ENCODE data around the gene CABLES2. TPM values are rescaled to one million over a fixed set of nuclear protein-coding genes. Genes with fewer than 3 reads are reported as not detected.

Gene CABLES2
- polyA plus RNA-seq, 2 donors = 1.6 to 2.4 TPM

GRCh38 chr20:62345681-62346370 lies 61.3 kb downstream of the CABLES2 start:
- Histone ChIP-seq H3K27me3 (ENCODE audit: control insufficient read depth in 1 of 2, insufficient read depth in 2 of 2, low read length in 2 of 2) (no peaks in the 10 kb centered on the region), H3K27ac (ENCODE audit: low read depth in 2 of 2, low read length in 1 of 2) (no peak overlapping the region), H3K4me3 (ENCODE audit: low read depth in 1 of 2, low read length in 2 of 2) (no peak overlapping the region), H3K4me1 (ENCODE audit: control insufficient read depth in 2 of 2, insufficient read depth in 2 of 2, low read length in 1 of 2) (peaks cover 4 to 11% of the 10 kb centered on the region in 2 donors), H3K36me3 (ENCODE audit: control insufficient read depth in 2 of 2, insufficient read depth in 2 of 2, low read length in 1 of 2) (peaks cover 0 to 17% of the 10 kb centered on the region in 2 donors), H3K9me3 (ENCODE audit: control insufficient read depth in 2 of 2, insufficient read depth in 1 of 2, low read depth in 1 of 2, low read length in 1 of 2) (peaks cover 0 to 2% of the 10 kb centered on the region in 2 donors)
- WGBS, 2 donors = 87% methylated on average over 25 of the region's 25 CpGs

- H3K27me3 ChIP-seq (ENCODE audit: control insufficient read depth in 1 of 2, insufficient read depth in 2 of 2, low read length in 2 of 2) = no peaks in the 10 kb centered on the region
- H3K27ac ChIP-seq (ENCODE audit: low read depth in 2 of 2, low read length in 1 of 2) = no peak overlapping the region
- 86 to 89% methylated on average over 10 of the region's 10 CpGs for WGBS, 2 donors
- peaks cover 0 to 1% of the 10 kb centered on the region in 2 donors for H3K4me1 ChIP-seq (ENCODE audit: control insufficient read depth in 2 of 2, insufficient read depth in 2 of 2, low read length in 1 of 2)
- H3K4me3 ChIP-seq (ENCODE audit: low read depth in 1 of 2, low read length in 2 of 2) = no peak overlapping the region
- peaks cover 0 to 2% of the 10 kb centered on the region in 2 donors for H3K9me3 ChIP-seq (ENCODE audit: control insufficient read depth in 2 of 2, insufficient read depth in 1 of 2, low read depth in 1 of 2, low read length in 1 of 2)
- H3K36me3 ChIP-seq (ENCODE audit: control insufficient read depth in 2 of 2, insufficient read depth in 2 of 2, low read length in 1 of 2) = peaks cover 0 to 19% of the 10 kb centered on the region in 2 donors
Observed at GRCh38 chr20:62344782-62345181, 62.3 kb downstream of the CABLES2 start.

GRCh38 chr20:62344092-62344491 lies 63.0 kb downstream of the CABLES2 start:
- H3K9me3 ChIP-seq (ENCODE audit: control insufficient read depth in 2 of 2, insufficient read depth in 1 of 2, low read depth in 1 of 2, low read length in 1 of 2) = peaks cover 0 to 2% of the 10 kb centered on the region in 2 donors
- H3K4me1 ChIP-seq (ENCODE audit: control insufficient read depth in 2 of 2, insufficient read depth in 2 of 2, low read length in 1 of 2) = no peaks in the 10 kb centered on the region
- no peaks in the 10 kb centered on the region for H3K27me3 ChIP-seq (ENCODE audit: control insufficient read depth in 1 of 2, insufficient read depth in 2 of 2, low read length in 2 of 2)
- WGBS, 2 donors = 87 to 91% methylated on average over 5 of the region's 5 CpGs
- no peak overlapping the region for H3K27ac ChIP-seq (ENCODE audit: low read depth in 2 of 2, low read length in 1 of 2)
- H3K4me3 ChIP-seq (ENCODE audit: low read depth in 1 of 2, low read length in 2 of 2) = no peak overlapping the region
- peaks cover 0 to 20% of the 10 kb centered on the region in 2 donors for H3K36me3 ChIP-seq (ENCODE audit: control insufficient read depth in 2 of 2, insufficient read depth in 2 of 2, low read length in 1 of 2)

DNA sequence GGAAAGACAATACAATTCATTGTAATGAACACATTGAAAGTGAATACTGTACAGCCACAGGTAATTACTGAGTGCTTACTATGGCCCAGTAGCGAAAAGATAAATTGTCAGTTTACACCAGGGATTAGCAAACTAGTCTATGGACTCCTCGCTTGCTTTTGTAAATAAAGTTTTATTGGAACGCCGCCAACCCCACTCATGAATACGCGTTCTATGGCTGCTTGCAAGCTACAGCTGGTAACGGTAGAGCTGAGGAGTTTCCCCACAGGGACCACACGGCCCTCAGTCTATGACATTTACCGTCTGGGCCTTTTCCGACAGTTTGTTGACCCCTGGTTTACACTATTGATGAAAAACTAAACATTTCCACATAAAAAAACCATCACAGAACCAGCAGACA lies 64.2 kb downstream of the CABLES2 start:
- Histone ChIP-seq H3K4me3 (ENCODE audit: low read depth in 1 of 2, low read length in 2 of 2) (no peak overlapping the region), H3K36me3 (ENCODE audit: control insufficient read depth in 2 of 2, insufficient read depth in 2 of 2, low read length in 1 of 2) (peaks cover 0 to 24% of the 10 kb centered on the region in 2 donors), H3K9me3 (ENCODE audit: control insufficient read depth in 2 of 2, insufficient read depth in 1 of 2, low read depth in 1 of 2, low read length in 1 of 2) (peaks cover 0 to 2% of the 10 kb centered on the region in 2 donors), H3K27ac (ENCODE audit: low read depth in 2 of 2, low read length in 1 of 2) (no peak overlapping the region), H3K4me1 (ENCODE audit: control insufficient read depth in 2 of 2, insufficient read depth in 2 of 2, low read length in 1 of 2) (no peaks in the 10 kb centered on the region), H3K27me3 (ENCODE audit: control insufficient read depth in 1 of 2, insufficient read depth in 2 of 2, low read length in 2 of 2) (no peaks in the 10 kb centered on the region)
- WGBS, 2 donors = 52 to 64% methylated on average over 10 of the region's 10 CpGs

DNA sequence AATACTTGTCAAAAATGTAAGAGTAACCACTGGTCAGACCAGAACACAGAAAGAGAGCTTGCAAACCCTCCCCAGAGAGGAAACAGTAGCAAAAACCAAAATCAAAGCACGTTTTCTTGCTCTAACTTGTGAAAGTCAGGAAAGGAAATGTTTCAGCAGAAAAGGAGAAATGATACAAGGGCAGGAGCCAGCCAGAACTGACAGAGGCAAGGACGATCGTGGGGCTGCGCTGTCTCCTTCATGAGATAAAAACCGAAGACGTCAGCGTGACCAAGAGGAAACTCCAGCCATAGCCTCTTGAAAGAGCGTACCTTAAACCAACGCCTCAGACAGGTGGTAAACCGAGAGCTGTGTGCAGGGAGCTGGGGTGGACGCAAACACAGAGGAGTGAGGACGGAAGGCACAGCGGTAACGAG lies 67.4 kb downstream of the CABLES2 start:
- no peaks in the 10 kb centered on the region for H3K27me3 ChIP-seq (ENCODE audit: control insufficient read depth in 1 of 2, insufficient read depth in 2 of 2, low read length in 2 of 2)
- H3K27ac ChIP-seq (ENCODE audit: low read depth in 2 of 2, low read length in 1 of 2) = no peak overlapping the region
- peaks cover 0 to 34% of the 10 kb centered on the region in 2 donors for H3K36me3 ChIP-seq (ENCODE audit: control insufficient read depth in 2 of 2, insufficient read depth in 2 of 2, low read length in 1 of 2)
- no peaks in the 10 kb centered on the region for H3K4me1 ChIP-seq (ENCODE audit: control insufficient read depth in 2 of 2, insufficient read depth in 2 of 2, low read length in 1 of 2)
- WGBS, 2 donors = 59 to 69% methylated on average over 14 of the region's 14 CpGs
- H3K9me3 ChIP-seq (ENCODE audit: control insufficient read depth in 2 of 2, insufficient read depth in 1 of 2, low read depth in 1 of 2, low read length in 1 of 2) = peaks cover 0 to 7% of the 10 kb centered on the region in 2 donors
- H3K4me3 ChIP-seq (ENCODE audit: low read depth in 1 of 2, low read length in 2 of 2) = no peak overlapping the region

Other genes with a start within 250 kb of the CABLES2 start
- gene MTG2, start 224.3 kb downstream of the CABLES2 start, polyA plus RNA-seq = 10 to 100 TPM; 19.4 to 25.4 TPM
- gene HRH3, start 187.0 kb downstream of the CABLES2 start, polyA plus RNA-seq = under 1 TPM in 1 of 2 donors, not detected in 1; 0.02 TPM
- 10 to 100 TPM; 31.2 to 32.3 TPM for gene OSBPL2, start 168.8 kb downstream of the CABLES2 start, polyA plus RNA-seq
- gene ADRM1, start 104.3 kb downstream of the CABLES2 start, polyA plus RNA-seq = 100 to 1,000 TPM in 1 of 2 donors, 10 to 100 TPM in 1; 84.9 to 117 TPM
- 100 to 1,000 TPM in 1 of 2 donors, 10 to 100 TPM in 1; 79.9 to 329 TPM for gene LAMA5, start 40.0 kb downstream of the CABLES2 start, polyA plus RNA-seq
- gene RPS21, start 20.2 kb downstream of the CABLES2 start, polyA plus RNA-seq = 1,000 to 10,000 TPM; 4,370 to 5,155 TPM
- 10 to 100 TPM in 1 of 2 donors, 1 to 10 TPM in 1; 4.0 to 16.8 TPM for gene RBBP8NL, start 20.3 kb upstream of the CABLES2 start, polyA plus RNA-seq
- under 1 TPM; 0.01 to 0.04 TPM for gene GATA5, start 68.7 kb upstream of the CABLES2 start, polyA plus RNA-seq
- 10 to 100 TPM; 12.5 to 29.3 TPM for gene SLCO4A1, start 235.2 kb upstream of the CABLES2 start, polyA plus RNA-seq